Hepatocyte (in vitro differentiated cells): Measurements from ENCODE around the gene ZBTB16. TPM values are rescaled to one million over a fixed set of nuclear protein-coding genes. Genes with fewer than 3 reads are reported as not detected.
A peak's percentile ranks its signal among the peaks of the same experiment; 100 is the strongest.

Experiments
- DNase-seq: peaks from one replicate; pipeline ENCODE4 v3.0.0-alpha.2; 2016; ENCODE audit warnings: low spot score
- H2AFZ ChIP-seq: fragments of 200-600 bp; sonication (generic); 2 replicates; pipeline ENCODE4 v1.6.0; 2016; ENCODE audit warnings: antibody characterized with exemption, mild to moderate bottlenecking
- H3K27ac ChIP-seq: fragments of 200-600 bp; sonication (generic); 2 replicates; pipeline ENCODE4 v1.5.1; 2016; ENCODE audit warnings: mild to moderate bottlenecking
- H3K27me3 ChIP-seq: fragments of 200-600 bp; sonication (generic); 2 replicates; pipeline ENCODE4 v1.6.1; 2016
- H3K36me3 ChIP-seq: fragments of 200-600 bp; sonication (generic); replicated peaks from 2 replicates; pipeline ENCODE4 v1.5.1; 2016; ENCODE audit warnings: low read depth; ENCODE audit not compliant: insufficient read depth
- H3K4me1 ChIP-seq: fragments of 200-600 bp; sonication (generic); 2 replicates; pipeline ENCODE4 v1.5.1; 2016; ENCODE audit warnings: mild to moderate bottlenecking, moderate library complexity; ENCODE audit not compliant: insufficient read depth
- H3K4me2 ChIP-seq: fragments of 200-600 bp; sonication (generic); 2 replicates; pipeline ENCODE4 v1.6.0; 2016
- H3K4me3 ChIP-seq: fragments of 200-600 bp; sonication (generic); 2 replicates; pipeline ENCODE4 v1.5.1; 2016; ENCODE audit warnings: mild to moderate bottlenecking
- H3K79me2 ChIP-seq: fragments of 200-600 bp; sonication (generic); 2 replicates; pipeline ENCODE4 v1.6.0; 2017; ENCODE audit warnings: mild to moderate bottlenecking
- H3K9me2 ChIP-seq: fragments of 200-600 bp; sonication (generic); replicated peaks from 2 replicates; pipeline ENCODE4 v1.6.0; 2017; ENCODE audit warnings: mild to moderate bottlenecking; ENCODE audit not compliant: insufficient read depth
- H3K9me3 ChIP-seq: fragments of 200-600 bp; sonication (generic); 2 replicates; pipeline ENCODE4 v1.5.1; 2016; ENCODE audit warnings: low read depth, mild to moderate bottlenecking
- H4K20me1 ChIP-seq: fragments of 200-600 bp; sonication (generic); 2 replicates; pipeline ENCODE4 v1.6.0; 2016; ENCODE audit warnings: mild to moderate bottlenecking; ENCODE audit not compliant: insufficient read depth, poor library complexity, severe bottlenecking
- EZH2 ChIP-seq: fragments of 200-600 bp; sonication (generic); IDR thresholded peaks from 2 replicates; pipeline ENCODE4 v1.6.1; 2016; ENCODE audit warnings: antibody characterized with exemption, mild to moderate bottlenecking, borderline replicate concordance
- EZH2phosphoT487 ChIP-seq: fragments of 200-600 bp; sonication (generic); IDR thresholded peaks from one replicate; pipeline ENCODE4 v1.6.1; 2018; ENCODE audit warnings: antibody characterized with exemption, mild to moderate bottlenecking, low read depth, moderate library complexity; ENCODE audit not compliant: unreplicated experiment, severe bottlenecking
- WGBS: methylation state at CpG from one replicate; pipeline ENCODE4 v1.1.6; 2016; ENCODE audit warnings: low lambda C conversion rate; ENCODE audit errors: missing lambda C conversion rate; 5-methylcytosine and 5-hydroxymethylcytosine counted together
- polyA plus RNA-seq: library from polyadenylated mRNA; unstranded; fragments of >200 nt; fragmentation: Nextera tagmentation; extraction: Ambion mirVana; gene quantifications from 2 replicates; pipeline ENCODE4 v1.2.1, GENCODE V29; 2016
- total RNA-seq: library from RNA; depleted of rRNA; stranded (reverse); fragments of >200 nt; gene quantifications from 2 replicates; pipeline ENCODE4 v1.2.3, GENCODE V29; 2014
- TF ChIP-seq, protein P1 (sequence below): fragments of 200-600 bp; sonication (generic); IDR thresholded peaks from 2 replicates; pipeline ENCODE4 v1.5.1; 2016; ENCODE audit warnings: antibody characterized with exemption, mild to moderate bottlenecking; ENCODE audit not compliant: poor library complexity

Gene ZBTB16
- total and polyA plus RNA-seq, 2 experiments from 2014 or later: 30.1 to 52.3 TPM

DNA sequence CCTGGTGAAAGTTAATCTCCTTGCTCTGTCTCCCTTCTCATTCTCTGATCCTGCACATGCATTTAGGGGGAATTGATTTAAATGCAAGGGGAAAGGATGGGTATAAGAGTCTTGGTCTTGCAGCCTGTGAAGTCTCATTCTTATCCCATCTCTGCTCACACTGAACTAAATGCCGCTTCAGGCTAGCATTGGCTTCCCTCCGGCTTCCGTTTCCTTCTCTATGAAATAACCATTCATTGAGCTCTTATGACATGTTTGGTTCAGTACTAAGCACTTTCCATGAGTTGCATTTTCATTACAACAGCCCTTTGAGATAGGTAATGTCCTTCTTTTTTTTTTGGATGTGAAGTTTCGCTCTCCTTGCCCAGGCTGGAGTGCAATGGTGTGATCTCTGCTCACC is 5.6 kb downstream of the ZBTB16 start:
- Histone ChIP-seq H3K79me2 (peaks cover 94% of the 10 kb centered on the region), H3K27me3 (no peaks in the 10 kb centered on the region), H2AFZ (no peak overlapping the region), H3K4me2 (peak overlapping the region; percentile 53), H3K9me3 (no peaks in the 10 kb centered on the region), H4K20me1 (peaks cover 50% of the 10 kb centered on the region), H3K27ac (no peak overlapping the region), H3K4me3 (no peak overlapping the region), H3K9me2 (no peaks in the 10 kb centered on the region), H3K4me1 (peaks cover 3% of the 10 kb centered on the region), H3K36me3 (no peaks in the 10 kb centered on the region)
- DNase-seq: no peak
- no peak for TF ChIP-seq EZH2
- no peak for TF ChIP-seq EZH2phosphoT487
- TF ChIP-seq, protein P1, sequence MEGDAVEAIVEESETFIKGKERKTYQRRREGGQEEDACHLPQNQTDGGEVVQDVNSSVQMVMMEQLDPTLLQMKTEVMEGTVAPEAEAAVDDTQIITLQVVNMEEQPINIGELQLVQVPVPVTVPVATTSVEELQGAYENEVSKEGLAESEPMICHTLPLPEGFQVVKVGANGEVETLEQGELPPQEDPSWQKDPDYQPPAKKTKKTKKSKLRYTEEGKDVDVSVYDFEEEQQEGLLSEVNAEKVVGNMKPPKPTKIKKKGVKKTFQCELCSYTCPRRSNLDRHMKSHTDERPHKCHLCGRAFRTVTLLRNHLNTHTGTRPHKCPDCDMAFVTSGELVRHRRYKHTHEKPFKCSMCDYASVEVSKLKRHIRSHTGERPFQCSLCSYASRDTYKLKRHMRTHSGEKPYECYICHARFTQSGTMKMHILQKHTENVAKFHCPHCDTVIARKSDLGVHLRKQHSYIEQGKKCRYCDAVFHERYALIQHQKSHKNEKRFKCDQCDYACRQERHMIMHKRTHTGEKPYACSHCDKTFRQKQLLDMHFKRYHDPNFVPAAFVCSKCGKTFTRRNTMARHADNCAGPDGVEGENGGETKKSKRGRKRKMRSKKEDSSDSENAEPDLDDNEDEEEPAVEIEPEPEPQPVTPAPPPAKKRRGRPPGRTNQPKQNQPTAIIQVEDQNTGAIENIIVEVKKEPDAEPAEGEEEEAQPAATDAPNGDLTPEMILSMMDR: no peak
- 99% methylated on average over 4 of the region's 4 CpGs for WGBS

DNA sequence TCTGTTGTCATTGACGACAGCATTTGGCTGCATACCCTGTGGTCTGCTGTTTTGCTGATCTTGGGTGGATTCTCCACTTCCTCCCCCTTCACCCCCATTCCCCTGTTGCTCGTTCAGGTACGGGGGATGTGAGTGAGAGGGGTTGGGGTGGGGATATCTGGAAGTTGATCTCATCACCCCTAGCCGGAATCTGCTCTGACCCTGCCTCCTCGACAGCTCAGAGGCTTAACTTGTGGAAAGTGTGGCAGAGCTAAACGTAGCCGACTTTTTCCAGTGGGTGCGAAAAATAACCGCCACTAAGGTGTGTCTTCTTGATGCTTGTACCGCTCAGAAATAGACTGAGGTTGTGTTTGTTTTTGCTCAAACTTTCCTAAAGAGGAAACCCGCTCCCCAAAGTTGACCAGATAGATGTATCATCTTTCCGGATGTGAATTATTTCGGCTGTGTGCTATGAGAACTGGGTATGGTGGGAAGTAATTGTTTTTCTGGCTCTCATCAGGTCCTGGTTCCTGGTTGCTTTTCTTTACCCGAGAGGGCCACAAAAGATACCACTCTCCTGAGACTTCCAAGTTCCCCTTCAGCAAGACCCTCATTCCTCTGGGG is 6.6 kb downstream of the ZBTB16 start:
- H3K4me3 ChIP-seq: no peak overlapping the region
- no peaks in the 10 kb centered on the region for H3K9me3 ChIP-seq
- no peak overlapping the region for H3K4me2 ChIP-seq
- H3K36me3 ChIP-seq: no peaks in the 10 kb centered on the region
- TF ChIP-seq EZH2: no peak
- TF ChIP-seq, protein P1: no peak
- no peak for TF ChIP-seq EZH2phosphoT487
- peaks cover 97% of the 10 kb centered on the region for H3K79me2 ChIP-seq
- WGBS: 91% methylated on average over 14 of the region's 14 CpGs
- no peak for DNase-seq
- no peak overlapping the region for H3K27ac ChIP-seq
- peaks cover 3% of the 10 kb centered on the region for H3K4me1 ChIP-seq
- no peaks in the 10 kb centered on the region for H3K9me2 ChIP-seq
- peaks cover 53% of the 10 kb centered on the region for H4K20me1 ChIP-seq
- no peaks in the 10 kb centered on the region for H3K27me3 ChIP-seq
- H2AFZ ChIP-seq: no peak overlapping the region

DNA sequence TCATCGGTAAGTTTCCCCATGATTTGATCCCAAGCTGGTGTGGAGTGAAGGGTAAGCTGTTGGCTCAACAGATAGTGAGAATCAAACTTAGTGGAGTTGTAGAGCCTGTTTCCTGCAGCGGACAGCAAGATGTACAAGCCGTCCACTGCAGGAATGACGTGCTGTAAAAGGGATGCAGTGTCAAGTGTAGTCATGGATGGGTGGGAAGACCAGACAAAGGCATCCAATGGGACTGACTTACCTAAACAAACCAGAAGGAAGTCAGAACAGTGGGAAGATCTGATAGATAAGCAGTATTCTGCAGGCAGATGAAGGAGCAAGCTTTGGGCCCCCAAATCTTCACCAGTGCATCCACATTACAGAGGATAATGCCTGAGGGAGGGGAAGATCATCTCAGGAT is 8.8 kb downstream of the ZBTB16 start:
- Histone ChIP-seq H3K27ac (no peak overlapping the region), H3K4me3 (no peak overlapping the region), H3K36me3 (no peaks in the 10 kb centered on the region)

More for the DNA sequence above, 8.8 kb downstream of the ZBTB16 start:
- peaks cover 11% of the 10 kb centered on the region for H3K4me1 ChIP-seq
- H3K9me2 ChIP-seq: no peaks in the 10 kb centered on the region
- peaks cover 93% of the 10 kb centered on the region for H3K79me2 ChIP-seq
- H2AFZ ChIP-seq: no peak overlapping the region
- H4K20me1 ChIP-seq: peaks cover 61% of the 10 kb centered on the region
- no peaks in the 10 kb centered on the region for H3K9me3 ChIP-seq
- no peak for DNase-seq
- no peak overlapping the region for H3K4me2 ChIP-seq
- 84% methylated on average over 4 of the region's 4 CpGs for WGBS
- H3K27me3 ChIP-seq: no peaks in the 10 kb centered on the region
- TF ChIP-seq, protein P1: no peak
